Activated CD8-positive, alpha-beta memory T cell treated with anti-CD3 and anti-CD28 coated beads, Interleukin-2, amount 50 U/mL, for 4 hours (primary cell): ENCODE measurements around the gene PHC2.

ENCODE experiments used
- DNase-seq: peaks from one replicate; pipeline ENCODE4 v3.0.0-alpha.2; 2020

PHC2 gene

DNA sequence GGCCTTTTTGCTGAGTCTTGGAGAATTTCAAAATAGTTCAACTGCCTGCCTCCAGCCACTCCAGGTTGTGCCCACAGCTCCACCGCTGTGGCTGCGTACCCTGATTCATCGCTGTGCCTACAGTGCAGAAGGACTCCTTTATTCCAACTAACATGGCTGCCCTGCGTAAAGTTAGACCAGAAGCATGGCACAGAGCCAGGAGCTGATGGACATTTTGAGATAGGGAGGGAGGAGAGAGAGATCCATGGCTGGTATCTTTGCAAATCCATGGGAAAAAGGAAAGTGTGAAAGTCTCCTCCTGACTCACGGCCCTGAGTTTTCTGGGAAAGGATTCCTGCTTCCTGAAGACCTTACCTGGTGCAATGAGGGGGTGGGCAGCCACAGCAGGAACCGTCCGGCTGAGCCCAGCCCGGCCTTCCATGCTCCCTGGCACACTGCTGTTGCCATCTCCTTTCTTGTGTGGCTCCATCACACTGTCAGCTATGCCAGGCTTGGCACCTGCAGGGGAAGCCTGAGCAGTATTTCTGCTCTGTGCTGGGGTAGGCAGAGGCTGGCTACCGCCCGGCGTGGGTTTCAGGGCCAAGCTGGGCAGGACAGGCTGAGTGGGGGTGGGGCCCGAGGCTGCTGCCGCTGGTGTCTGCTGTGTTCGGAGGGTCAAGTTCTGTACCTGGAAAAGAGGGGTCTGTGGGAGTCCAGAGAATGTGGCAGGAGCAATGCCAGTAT lies 64.0 kb downstream of the PHC2 start:
- no peak for DNase-seq

GRCh38 chr1:33365560-33365997 lies 65.3 kb downstream of the PHC2 start:
- DNase-seq, result no peak

- DNase-seq, result no peak
These were observed 66.4 kb downstream of the PHC2 start for GRCh38 chr1:33364565-33364918.

GRCh38 chr1:33363470-33363861 lies 67.4 kb downstream of the PHC2 start:
- DNase-seq, result no peak

- DNase-seq, result no peak
These were observed 67.9 kb downstream of the PHC2 start for GRCh38 chr1:33363021-33363420.

GRCh38 chr1:33361532-33362235 lies 69.2 kb downstream of the PHC2 start:
- DNase-seq, result no peak

DNA sequence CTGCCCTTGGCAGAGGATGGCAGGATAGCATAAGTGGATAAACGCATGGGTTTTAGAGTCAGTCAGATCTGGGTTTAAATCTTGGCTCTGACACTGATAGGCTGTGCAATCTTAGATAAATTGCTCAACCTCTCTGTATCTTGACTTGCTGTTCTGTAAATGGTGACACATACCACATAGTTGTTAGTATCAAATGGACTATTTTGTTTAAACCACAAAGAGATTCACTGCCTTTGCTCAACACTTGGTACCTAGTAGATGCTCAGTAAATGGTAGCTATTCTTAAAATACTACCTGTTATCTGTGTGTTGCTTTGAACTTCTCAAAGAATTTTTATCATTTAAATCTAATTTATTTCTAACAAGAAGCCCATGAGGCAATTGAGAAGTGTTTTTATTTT lies 70.5 kb downstream of the PHC2 start:
- DNase-seq, result no peak

- no peak for DNase-seq
These were observed 71.0 kb downstream of the PHC2 start for GRCh38 chr1:33359931-33360330.

DNA sequence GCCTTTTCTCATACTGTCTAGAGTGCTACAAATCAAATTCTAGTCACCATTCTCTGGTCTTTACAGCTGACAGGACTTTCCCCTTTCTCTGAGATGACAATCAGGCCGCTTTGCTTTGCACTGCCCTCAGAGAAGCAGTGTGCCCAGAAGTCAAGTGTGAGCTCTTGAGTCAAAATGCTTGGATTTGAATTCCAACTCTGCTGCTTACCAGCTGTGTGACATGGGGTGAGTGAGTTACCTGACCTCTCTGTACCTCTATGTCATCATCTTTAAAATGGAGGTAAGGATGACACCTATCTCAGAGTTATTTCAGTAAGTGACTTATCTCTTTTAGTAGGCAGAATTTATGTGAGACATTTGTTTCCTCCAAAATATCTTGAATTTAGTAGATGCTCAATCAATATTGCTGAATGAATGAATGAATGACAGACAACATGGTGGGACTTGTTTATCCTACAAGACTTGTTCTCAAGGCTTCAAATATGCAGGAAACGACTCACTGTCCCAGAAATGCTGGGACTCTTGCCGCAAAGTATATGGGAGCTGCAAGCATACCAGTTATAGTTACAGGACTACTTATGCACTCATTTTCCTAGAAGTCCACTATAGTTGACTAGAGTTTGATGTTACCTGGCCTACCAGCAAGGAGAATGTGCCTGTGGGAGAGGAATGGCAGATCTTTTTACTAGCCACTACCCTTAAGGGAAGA lies 71.9 kb downstream of the PHC2 start:
- DNase-seq, result no peak

DNA sequence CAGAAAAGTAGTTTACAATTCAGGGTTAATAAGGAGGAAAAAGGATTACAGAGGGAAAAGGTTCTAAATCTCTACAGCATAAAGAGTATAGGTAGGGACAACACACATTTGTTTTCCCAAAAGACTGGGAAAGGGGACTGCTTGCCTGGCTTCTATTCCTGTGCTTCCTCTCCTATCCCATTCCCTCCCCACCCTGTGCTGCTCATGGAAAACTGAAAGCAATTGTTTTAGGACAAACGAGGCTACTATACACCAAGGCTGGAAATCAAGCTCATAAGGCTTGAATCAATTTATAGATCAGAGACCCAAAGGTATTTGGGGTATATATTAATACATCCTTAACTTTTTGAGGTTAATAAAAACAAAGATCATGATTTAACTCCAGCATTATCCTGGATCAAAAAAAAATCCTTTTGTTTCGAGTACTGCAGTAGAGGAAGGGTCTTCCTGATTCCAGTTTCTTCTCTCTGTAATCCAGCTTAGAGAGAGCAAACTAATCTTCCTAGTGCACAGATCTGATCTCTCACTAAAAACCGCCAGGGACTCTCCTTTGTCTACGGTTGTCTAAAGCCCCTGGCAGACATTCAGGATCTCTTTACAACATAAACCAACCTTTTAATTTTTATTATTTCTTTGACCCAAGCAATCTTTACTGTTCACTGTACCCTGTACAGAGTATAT lies 72.6 kb downstream of the PHC2 start:
- no peak for DNase-seq

DNA sequence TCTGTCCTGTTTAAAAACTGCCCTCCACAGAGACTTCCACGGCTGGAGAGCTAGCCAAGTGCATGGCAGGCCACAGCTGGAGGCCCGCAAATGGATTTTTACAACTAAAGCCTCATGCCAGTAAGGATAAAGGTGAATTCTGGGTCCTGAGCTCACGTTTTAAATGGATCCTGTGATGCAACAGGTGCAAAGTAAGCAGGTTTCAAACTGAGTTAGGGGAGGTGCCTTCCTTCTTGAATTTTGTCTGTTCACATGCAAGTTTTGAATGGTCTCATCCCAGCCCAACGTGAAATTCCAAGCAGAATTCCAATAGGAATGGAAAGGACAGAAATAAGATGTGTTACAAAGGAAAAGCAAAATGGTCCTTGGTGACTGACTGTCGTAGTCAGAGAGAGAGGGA lies 73.8 kb downstream of the PHC2 start:
- no peak for DNase-seq

DNA sequence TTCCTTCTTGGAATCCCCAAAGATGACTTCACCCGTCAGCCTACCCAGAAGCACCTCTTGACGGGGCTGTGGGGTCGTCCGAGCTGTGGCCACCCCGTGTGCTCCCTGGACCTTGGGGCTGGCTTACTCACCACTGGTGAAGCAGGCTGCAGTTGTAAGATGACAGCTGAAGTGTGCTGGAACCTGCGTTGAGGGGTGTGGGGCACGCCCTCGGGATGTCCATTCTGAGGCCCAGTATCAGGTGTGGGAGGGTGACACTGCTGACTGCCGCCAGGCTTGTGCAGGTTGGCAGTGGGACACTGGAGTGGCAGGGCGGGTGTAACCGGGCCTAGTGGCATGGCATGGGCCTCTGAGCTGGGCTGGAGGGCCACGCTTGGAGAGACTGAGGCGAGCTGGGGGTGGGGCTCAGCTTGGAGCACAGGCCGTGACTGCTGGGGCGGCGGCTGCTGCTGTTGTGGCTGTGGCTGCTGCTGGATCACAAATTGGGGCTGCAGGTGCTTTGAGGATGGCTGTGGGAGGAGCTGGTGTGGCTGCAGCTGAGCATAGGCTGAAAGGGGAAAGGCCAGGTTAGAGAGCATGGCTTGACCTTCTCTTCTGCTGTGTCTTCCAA lies 76.1 kb downstream of the PHC2 start:
- no peak for DNase-seq

GRCh38 chr1:33353531-33353930 lies 77.4 kb downstream of the PHC2 start:
- no peak for DNase-seq

DNA sequence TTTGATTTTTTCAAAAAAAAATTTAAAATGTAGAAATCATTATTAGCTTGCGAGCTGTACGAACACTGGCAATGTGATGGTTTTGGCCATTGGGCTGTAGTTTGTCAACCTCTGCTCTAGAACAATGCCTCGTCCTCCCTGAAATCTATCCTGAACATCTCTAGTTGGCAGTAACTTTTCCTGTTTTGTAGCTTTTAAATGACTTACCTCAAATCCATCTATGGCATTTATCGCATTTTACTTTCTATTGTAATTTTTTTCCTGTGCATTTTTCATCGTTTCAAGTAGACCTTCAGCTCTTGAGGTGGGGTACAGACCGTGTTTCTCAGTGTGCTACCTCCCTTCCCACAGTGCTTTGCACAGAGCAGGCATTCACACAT lies 79.6 kb downstream of the PHC2 start:
- no peak for DNase-seq

DNA sequence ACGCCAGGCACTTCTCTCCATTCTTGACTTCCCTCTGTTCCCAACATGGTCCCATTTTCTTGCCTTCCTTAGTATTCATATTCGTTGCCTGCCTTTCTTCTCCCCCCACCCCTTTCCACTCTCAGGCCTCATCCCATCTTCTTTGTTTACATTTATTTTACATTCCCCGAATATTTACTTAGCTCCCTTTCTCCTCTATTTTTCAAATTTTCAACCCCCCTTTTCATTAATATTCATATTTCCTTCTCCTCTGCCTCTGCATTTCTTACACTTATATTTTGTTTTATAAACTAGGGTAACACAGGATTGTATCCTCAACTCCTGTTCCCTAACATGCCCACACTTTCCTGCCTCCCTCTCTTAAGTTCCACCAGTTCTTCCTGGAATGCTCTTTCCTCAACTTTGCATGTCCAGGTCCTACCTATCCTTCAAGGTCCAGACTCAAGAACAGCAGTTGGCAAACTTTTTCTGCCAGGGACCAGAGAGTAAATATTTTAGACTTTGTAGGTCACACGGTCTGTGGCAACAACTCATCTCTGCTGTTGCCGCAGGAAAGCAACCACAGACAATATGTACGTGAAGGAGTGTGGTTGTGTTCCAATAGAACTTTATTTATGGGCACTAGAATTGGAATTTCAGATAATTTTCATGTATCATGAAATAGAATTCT lies 80.1 kb downstream of the PHC2 start:
- no peak for DNase-seq

GRCh38 chr1:33349778-33350610 lies 80.9 kb downstream of the PHC2 start:
- DNase-seq, result peak; percentile 79

GRCh38 chr1:33349081-33349759 lies 81.7 kb downstream of the PHC2 start:
- DNase-seq, result peak; percentile 47

- no peak for DNase-seq
These were observed 82.2 kb downstream of the PHC2 start for GRCh38 chr1:33348676-33349080.

- DNase-seq, result no peak
These were observed 82.7 kb downstream of the PHC2 start for GRCh38 chr1:33348194-33348593.

DNA sequence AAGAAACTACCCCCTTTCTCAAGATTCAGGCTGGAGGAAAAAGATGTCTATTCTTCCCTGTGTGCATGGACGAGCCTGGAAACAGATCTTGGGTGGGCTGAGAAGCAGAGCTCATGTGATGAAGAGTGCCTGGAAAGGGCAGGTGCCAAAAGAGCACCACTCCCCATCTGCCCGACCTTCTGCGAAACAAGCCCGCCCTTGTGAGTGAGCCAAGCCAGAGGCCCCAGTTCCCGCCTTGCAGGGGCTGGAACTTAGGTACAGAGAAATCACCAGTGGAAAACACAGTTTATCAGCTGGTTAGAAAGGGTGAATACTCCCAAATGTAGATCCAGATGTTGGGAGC lies 83.3 kb downstream of the PHC2 start:
- DNase-seq, result no peak
